SU-DHL-6 (cell line): ENCODE measurements around the gene PLCXD1.
"Not testable (repeated sequence)": the region's sequence is repeated elsewhere in the genome, so short reads cannot be mapped to it uniquely, and the experiment has no call there.

ENCODE experiments used
- CTCF ChIP-seq: fragments of 200-600 bp; sonication (generic); IDR thresholded peaks from one replicate; pipeline ENCODE4 v1.5.1; 2017; ENCODE audit warnings: antibody characterized with exemption, mild to moderate bottlenecking, low read length, moderate library complexity; ENCODE audit not compliant: insufficient read depth, poor library complexity, severe bottlenecking
- EZH2phosphoT487 ChIP-seq: fragments of 200-600 bp; sonication (generic), shearing (Covaris generic); conservative IDR thresholded peaks from 2 replicates; pipeline ENCODE4 v1.6.1; 2018; ENCODE audit warnings: mild to moderate bottlenecking, antibody characterized with exemption, low read length, moderate library complexity, mixed read lengths

GRCh38 chrX:231637-232277 is 49.4 kb upstream of the PLCXD1 start:
- not testable (repeated sequence) for TF ChIP-seq CTCF, EZH2phosphoT487
